Amniotic epithelial cell (primary cell): ENCODE data around the gene USP17L30.
"Not testable (repeated sequence)": the region's sequence is repeated elsewhere in the genome, so short reads cannot be mapped to it uniquely, and the experiment has no call there.

ENCODE experiments used
- DNase-seq: peaks from one replicate; pipeline ENCODE4 v3.0.0-alpha.2; 2010; ENCODE audit warnings: low read depth

USP17L30 gene

GRCh38 chr4:9362829-9363228, at the start of gene USP17L30:
USP17L30 (plus strand) TSS chr4:9363129; CDS start chr4:9363129, 0 bp downstream.
- not testable (repeated sequence) for DNase-seq

DNA sequence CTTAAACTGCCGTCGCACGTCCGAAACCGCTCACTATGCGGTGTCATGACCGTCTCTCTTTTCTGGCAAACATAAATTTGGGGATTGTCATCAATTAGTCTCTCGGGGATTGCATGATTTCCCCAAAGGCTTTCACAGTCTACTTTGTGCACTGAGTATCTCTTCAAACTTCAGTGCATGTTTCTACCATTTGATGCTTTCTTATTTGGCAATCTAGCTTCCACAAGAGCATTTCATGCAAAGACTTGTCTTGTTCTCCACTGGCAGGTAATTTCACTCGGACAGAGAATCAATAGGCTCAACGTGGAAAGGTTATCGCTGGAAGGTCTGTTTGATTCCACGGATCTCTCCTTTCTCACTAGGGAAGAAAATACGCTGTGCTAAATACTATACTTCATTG, 38.7 kb upstream of the USP17L30 start:
- DNase-seq: not testable (repeated sequence)

- DNase-seq: not testable (repeated sequence)
These were observed 38.1 kb upstream of the USP17L30 start, which contains the start of gene USP17L24 for GRCh38 chr4:9324865-9325264. USP17L24 (plus strand) TSS chr4:9325165; CDS start chr4:9325165, 0 bp downstream.

DNA sequence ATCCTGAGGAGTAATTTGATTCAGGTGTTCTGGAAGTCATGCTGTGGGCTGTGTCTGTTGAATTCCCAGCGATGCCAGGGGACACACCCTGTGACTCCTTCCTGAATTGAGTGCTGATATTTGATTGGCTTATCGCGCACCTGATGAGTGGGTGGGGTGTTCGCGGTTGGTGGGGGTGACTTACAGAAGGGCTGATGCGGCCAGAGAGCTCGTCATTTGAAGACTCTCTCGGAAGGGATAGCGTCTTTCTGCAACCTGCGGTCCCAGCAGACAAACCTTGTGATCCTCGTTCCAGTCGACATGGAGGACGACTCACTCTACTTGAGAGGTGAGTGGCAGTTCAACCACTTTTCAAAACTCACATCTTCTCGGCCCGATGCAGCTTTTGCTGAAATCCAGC, 33.3 kb upstream of the USP17L30 start, which contains the start of gene USP17L25:
Gene USP17L25 (plus strand): TSS at position 301 of the 400 bp plus-strand sequence. CDS start 0 bp downstream, at position 301.
- DNase-seq: not testable (repeated sequence)

DNA sequence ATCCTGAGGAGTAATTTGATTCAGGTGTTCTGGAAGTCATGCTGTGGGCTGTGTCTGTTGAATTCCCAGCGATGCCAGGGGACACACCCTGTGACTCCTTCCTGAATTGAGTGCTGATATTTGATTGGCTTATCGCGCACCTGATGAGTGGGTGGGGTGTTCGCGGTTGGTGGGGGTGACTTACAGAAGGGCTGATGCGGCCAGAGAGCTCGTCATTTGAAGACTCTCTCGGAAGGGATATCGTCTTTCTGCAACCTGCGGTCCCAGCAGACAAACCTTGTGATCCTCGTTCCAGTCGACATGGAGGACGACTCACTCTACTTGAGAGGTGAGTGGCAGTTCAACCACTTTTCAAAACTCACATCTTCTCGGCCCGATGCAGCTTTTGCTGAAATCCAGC, 28.6 kb upstream of the USP17L30 start, which contains the start of gene USP17L26:
Gene USP17L26 (plus strand): TSS at position 301 of the 400 bp plus-strand sequence. CDS start 0 bp downstream, at position 301.
- DNase-seq: not testable (repeated sequence)

GRCh38 chr4:9339103-9339502, 23.8 kb upstream of the USP17L30 start, which contains the start of gene USP17L5:
USP17L5 (plus strand) TSS chr4:9339403; CDS start chr4:9339403, 0 bp downstream.
- DNase-seq: not testable (repeated sequence)

DNA sequence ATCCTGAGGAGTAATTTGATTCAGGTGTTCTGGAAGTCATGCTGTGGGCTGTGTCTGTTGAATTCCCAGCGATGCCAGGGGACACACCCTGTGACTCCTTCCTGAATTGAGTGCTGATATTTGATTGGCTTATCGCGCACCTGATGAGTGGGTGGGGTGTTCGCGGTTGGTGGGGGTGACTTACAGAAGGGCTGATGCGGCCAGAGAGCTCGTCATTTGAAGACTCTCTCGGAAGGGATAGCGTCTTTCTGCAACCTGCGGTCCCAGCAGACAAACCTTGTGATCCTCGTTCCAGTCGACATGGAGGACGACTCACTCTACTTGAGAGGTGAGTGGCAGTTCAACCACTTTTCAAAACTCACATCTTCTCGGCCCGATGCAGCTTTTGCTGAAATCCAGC, 19.1 kb upstream of the USP17L30 start, which contains the start of gene USP17L27:
Gene USP17L27 (plus strand): TSS at position 301 of the 400 bp plus-strand sequence. CDS start 0 bp downstream, at position 301.
- DNase-seq: not testable (repeated sequence)

GRCh38 chr4:9348593-9348992, 14.3 kb upstream of the USP17L30 start, which contains the start of gene USP17L28:
USP17L28 (plus strand) TSS chr4:9348893; CDS start chr4:9348893, 0 bp downstream.
- DNase-seq: not testable (repeated sequence)

DNA sequence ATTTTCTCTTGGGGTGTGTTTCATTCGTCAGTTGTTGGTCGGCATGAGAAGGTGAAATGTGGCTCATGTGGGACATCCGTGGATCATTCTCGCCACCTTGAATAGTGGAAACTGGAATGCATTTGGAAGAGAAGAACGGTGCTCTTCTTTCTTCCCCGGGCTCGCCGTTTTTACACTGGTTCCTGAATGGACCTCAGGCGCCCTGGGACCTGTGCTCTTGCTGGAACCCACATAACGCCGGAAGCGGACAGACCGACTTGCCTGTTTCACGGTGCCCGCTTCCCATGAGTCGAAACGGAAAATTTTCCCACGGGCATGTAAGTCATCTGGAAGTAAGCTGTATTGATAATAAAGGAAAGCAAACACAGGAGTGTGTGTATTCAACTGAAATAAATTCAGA, 12.1 kb upstream of the USP17L30 start:
- DNase-seq: not testable (repeated sequence)

GRCh38 chr4:9353338-9353737, 9.6 kb upstream of the USP17L30 start, which contains the start of gene USP17L29:
USP17L29 (plus strand) TSS chr4:9353638; CDS start chr4:9353638, 0 bp downstream.
- DNase-seq: not testable (repeated sequence)

GRCh38 chr4:9379881-9380280, 17.0 kb downstream of the USP17L30 start:
- DNase-seq: not testable (repeated sequence)

GRCh38 chr4:9381012-9381534, 18.1 kb downstream of the USP17L30 start:
- not testable (repeated sequence) for DNase-seq

GRCh38 chr4:9384126-9384525, 21.2 kb downstream of the USP17L30 start:
- no peak for DNase-seq

DNA sequence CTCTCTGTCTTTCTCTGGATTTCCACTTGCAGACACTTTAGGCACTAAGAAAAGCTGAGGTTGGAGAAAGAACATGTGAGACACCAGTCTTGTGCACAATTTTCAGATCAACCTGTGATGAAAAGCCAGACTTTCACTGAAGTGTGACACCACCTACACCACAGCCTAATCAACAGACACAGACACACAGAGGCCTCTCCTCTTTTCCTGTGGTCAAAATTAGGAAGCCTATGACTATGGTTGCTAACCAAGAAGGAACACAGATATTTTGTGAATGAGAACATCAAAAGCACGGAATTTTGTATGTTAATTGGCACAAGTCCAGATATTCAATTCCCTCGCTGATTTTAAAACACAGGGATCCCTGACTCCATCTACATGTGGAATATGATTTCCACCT, 26.1 kb downstream of the USP17L30 start:
- not testable (repeated sequence) for DNase-seq

DNA sequence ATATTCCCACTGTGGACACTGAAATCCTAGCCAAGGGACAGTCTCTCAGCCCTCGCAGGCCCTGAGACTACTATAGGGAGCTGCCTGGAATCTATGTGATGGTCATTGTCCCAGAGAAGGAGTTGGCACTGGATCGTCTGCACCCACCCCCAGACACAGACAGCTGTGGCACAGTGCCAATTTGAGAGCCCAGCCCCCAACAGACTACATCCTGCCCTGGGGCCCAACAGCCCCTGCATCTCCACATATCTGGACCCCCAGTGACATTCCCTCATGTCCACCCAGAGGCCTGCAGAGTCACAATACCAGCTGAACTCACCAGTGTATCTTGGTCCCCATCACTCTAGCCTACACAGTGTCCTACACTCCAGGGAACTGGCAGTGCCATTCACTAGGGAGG, 42.8 kb downstream of the USP17L30 start:
- DNase-seq: not testable (repeated sequence)

DNA sequence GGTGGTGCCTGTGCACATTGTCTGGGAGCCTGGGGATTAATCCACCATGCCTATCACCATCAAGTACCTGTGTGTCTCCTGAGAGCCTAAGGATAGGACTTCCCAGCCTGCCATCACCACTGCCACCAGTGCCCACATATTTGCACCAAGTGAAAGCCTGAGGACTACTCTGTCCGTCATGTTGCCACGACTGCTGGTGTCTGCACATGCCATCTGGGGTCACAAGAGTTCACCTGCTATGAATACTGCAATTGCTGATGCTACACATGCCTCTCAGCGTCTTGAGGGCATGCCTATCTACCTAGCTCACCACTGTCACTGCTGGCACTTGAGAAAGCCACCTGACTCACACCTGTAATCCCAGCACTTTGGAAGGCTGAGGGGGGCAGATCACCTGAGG, 43.6 kb downstream of the USP17L30 start:
- not testable (repeated sequence) for DNase-seq

GRCh38 chr4:9409793-9410192, 46.9 kb downstream of the USP17L30 start:
- no peak for DNase-seq
